Stimulated activated CD8-positive, alpha-beta memory T cell treated with anti-CD3 and anti-CD28 coated beads, Interleukin-15, amount 100 ng/mL, for 1 hour (primary cell): ENCODE measurements around the gene NTNG1.

Source experiments
- DNase-seq: peaks from one replicate; pipeline ENCODE4 v3.0.0-alpha.2; 2020; ENCODE audit warnings: low read depth

Gene NTNG1

GRCh38 chr1:107407011-107407410, 266.2 kb downstream of the NTNG1 start:
- no peak for DNase-seq

DNA sequence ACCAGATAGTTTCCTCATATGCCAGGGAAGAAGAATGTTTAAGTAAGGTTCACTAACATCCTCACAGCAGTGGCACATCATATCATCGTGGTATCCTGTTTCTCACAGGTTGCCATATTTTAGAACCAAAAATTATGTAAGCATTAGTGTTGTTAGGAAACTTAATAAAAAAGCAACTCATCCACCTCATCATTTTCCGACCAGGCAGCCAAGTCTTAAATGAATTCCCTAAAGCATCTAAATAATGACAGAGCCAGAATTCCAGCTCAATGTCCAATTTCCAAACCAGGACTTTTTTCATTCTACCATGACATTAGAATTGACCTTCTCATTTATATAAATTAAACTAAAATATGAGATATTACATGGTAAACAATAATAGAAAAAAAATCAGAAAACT, 272.7 kb downstream of the NTNG1 start:
- DNase-seq, result no peak

DNA sequence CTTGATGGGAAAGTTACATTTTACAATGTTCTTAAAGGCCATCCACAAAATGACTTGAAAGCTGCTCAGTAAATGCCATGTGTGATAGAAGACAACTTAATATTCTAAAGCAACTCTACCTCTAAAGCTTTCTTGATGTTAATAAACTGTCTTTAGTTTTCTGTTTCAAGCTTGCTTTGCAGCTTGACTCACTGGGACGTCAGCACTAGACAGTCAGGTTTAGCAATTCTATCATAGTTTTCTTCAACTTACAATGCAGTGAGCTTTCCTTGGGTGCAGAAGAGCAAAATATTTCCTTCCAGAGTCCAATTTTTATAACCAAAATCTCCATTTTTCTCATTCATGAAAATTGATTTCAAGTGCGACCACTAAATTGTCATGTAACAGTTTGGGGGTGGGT, 273.1 kb downstream of the NTNG1 start:
- no peak for DNase-seq

GRCh38 chr1:107414550-107414949, 273.7 kb downstream of the NTNG1 start:
- no peak for DNase-seq

DNA sequence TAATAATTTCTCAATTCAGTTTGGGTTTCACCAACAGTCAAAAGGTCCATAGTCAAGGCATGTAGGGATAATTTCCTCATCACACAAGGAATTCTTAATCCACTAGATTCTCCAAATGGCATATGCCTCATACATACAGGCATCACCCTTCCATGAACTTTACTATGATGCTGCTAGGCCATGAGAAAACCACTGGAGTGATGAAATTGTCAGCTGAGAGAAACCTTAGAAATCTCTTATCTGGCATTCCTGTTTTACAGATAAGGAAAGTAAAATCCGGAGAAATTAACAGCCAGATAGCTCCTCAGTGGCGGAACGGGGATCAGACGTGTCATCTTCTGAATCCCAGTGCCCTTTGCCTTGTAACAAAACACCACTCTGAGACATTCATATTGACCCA, 274.4 kb downstream of the NTNG1 start:
- DNase-seq, result no peak

GRCh38 chr1:107419003-107419402, 278.2 kb downstream of the NTNG1 start:
- DNase-seq, result no peak

GRCh38 chr1:107422901-107423300, 282.1 kb downstream of the NTNG1 start:
- DNase-seq, result no peak

- no peak for DNase-seq
Measured at GRCh38 chr1:107430540-107431228, 289.8 kb downstream of the NTNG1 start.

DNA sequence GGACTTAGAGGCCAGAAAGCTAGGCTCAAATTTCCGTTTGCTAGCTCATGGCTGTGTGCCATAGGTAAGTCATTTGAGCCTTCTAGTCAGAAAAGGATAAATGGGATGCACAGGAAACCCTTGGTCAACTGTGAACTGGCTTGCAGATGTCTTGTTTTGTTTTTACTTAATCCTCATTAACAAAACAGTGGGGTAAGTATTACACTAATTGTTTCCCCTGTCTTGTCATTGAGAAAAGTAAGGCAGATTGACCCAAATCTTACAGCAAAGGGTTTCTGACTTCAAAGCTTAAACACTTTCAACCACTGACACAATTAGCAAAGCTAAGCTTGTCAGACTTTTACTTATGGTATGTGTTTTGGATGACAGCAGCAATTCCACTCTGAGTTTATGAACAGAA, 291.3 kb downstream of the NTNG1 start:
- DNase-seq, result no peak

- DNase-seq, result no peak
Measured at GRCh38 chr1:107433068-107433467, 292.2 kb downstream of the NTNG1 start.

GRCh38 chr1:107433635-107434360, 293.0 kb downstream of the NTNG1 start:
- no peak for DNase-seq

DNA sequence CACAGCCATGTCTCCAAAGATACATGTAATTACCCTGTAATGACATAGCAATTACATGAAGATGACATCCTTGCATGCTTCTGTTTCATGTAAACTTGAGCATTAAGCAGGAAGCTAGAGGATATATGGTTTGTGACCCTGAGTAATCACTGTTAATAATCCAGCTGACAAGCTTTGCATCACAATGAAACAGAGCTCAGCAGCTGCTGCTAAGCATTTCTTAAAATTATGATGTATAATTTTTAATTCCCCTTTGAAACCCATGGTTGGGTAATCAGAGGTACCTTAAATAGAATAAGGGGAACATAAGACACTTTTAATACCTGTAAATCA, 293.5 kb downstream of the NTNG1 start:
- DNase-seq, result no peak

- no peak for DNase-seq
Measured at GRCh38 chr1:107436552-107437241, 295.9 kb downstream of the NTNG1 start.

- no peak for DNase-seq
Measured at GRCh38 chr1:107439567-107439966, 298.7 kb downstream of the NTNG1 start.

- DNase-seq, result no peak
Measured at GRCh38 chr1:107442551-107442950, 301.7 kb downstream of the NTNG1 start.

DNA sequence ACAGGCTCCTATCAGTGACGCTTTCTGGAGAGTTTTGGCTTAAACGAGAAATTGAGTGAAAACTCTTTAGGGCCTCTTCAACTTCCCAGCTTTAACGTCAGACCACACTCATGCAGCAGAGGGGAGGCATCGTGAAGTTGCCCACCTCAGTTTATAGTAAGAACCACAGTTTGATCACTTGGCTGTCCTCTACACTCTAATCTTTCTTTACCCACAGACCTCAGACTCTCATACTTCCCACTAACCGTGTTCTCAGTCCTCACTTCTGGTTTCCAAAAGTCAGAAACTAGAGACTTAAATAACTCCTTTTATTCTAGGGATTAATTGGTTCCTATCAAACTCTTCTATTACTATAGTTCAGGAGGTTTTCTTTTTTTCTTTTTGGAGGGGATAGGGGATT, 302.2 kb downstream of the NTNG1 start:
- no peak for DNase-seq

DNA sequence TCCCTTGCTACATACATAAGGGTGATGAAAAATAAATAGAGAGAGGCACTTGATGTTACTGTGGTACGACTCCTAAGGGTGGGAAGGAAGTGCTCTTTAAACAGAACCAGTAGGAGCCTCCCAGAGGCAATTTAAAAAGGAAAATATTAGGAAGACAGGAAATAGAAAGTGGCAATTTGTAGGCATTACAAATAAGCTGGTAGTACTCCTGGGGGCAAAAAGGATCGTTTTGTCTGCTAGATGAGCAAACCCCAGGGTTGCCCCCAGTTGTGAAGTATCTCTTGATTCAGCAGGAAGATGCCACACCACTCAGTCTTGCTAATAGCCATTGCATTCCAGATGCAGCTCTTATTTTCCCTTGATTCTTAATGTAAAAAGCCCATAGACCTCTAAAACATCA, 303.0 kb downstream of the NTNG1 start:
- DNase-seq, result no peak

- no peak for DNase-seq
Measured at GRCh38 chr1:107444302-107444701, 303.5 kb downstream of the NTNG1 start.

GRCh38 chr1:107449326-107449725, 308.5 kb downstream of the NTNG1 start:
- DNase-seq, result no peak

DNA sequence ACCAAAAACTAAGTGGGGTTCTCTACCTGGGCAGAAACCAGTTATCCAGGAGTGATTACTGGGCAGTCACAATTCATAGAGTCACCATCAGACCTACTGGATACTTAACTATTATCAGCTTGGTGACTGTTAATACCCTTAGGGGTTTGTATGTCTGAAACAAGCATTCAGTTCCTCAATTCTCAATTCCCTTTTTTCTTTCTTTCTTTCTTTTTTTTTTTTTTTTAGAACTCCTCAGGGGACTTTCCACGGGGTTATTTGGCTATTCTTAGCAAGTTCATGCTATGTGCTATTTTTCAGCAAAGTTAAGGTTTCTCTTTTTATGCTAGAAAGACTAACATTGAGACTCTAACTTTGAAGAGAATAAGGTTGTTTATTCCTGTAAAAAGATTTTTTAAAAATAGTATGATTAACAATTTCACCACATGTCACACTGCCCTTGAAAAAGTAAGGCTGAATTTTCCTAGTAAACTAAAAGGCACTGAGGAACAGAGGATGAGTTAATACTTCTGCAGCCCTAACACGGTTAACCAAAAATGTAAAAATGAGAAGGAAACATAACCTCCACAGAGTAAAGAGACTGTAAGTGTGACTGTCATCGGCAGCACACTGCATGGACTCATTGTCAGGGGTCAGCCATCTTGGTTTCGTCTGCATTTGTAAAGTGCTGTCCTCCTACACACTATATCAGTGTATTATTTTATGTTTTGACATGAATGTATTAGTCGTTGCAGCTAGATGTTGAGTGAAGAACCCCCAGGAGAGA, 310.2 kb downstream of the NTNG1 start:
- no peak for DNase-seq

DNA sequence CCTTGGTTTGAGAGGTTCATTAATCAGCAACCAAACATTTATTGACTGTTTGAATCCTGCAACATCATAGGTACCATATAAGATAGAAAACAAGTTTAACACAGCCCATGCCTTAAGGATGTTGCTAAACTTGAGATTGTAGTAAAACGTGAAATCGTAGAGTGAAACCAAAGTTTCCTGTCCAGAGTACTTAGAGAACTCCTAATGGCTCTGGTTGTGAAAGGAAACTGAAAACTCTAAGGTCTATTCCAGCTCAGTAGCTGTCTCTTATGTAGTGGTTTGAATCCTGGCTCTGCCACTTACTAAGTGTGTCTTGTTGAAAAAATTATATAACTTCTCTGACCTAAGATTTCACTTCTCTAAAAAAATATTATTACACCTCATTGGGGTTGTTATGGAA, 310.9 kb downstream of the NTNG1 start:
- no peak for DNase-seq

DNA sequence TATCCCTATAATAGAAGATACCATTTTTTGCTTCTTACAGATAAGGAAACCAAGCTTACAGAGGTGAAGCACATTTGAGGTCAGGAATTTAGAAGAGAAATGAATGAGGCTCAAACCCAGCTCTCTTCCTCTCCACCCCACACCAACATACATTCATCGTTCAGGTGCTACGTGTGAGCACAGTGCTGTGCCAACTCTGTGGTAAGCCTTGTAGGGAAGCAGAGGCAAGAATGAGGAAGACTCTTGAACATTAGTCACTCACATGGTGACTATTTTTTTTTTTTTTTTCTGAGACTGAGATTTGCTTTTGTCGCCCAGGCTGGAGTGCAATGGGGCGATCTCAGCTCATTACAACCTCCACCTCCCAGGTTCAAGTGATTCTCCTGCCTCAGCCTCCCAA, 314.0 kb downstream of the NTNG1 start:
- DNase-seq, result no peak

DNA sequence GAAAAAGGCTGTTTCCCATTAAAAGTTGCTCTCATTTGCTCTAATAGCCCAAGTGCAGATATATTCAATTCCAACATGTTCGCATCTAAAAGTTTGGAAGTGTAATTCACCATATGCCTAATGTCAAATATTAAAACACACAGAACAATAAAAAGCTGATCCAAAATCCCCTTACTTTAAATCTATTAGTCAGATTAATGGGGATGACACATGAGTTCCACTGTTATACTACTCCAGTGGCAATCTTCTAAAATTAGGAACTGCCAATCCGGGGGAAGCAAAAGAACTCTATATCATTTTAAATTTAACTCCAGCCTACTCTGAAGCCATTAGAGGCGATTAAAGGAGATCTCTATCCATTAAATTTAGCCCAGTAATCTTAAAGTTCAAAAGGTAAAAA, 317.1 kb downstream of the NTNG1 start:
- no peak for DNase-seq
